Dermis blood vessel endothelial cell (primary cell): ENCODE data around the gene C5orf47. TPM values are rescaled to one million over a fixed set of nuclear protein-coding genes. Genes with fewer than 3 reads are reported as not detected.

ENCODE experiments used
- DNase-seq: peaks from one replicate; pipeline ENCODE4 v3.0.0; 2010
- total RNA-seq: library from RNA; depleted of rRNA; stranded (reverse); fragments of >200 nt; gene quantifications from 2 replicates; pipeline ENCODE4 v1.2.3, GENCODE V29; 2014

C5orf47 gene
- total RNA-seq, 1 donor from 2014 or later = not detected

DNA sequence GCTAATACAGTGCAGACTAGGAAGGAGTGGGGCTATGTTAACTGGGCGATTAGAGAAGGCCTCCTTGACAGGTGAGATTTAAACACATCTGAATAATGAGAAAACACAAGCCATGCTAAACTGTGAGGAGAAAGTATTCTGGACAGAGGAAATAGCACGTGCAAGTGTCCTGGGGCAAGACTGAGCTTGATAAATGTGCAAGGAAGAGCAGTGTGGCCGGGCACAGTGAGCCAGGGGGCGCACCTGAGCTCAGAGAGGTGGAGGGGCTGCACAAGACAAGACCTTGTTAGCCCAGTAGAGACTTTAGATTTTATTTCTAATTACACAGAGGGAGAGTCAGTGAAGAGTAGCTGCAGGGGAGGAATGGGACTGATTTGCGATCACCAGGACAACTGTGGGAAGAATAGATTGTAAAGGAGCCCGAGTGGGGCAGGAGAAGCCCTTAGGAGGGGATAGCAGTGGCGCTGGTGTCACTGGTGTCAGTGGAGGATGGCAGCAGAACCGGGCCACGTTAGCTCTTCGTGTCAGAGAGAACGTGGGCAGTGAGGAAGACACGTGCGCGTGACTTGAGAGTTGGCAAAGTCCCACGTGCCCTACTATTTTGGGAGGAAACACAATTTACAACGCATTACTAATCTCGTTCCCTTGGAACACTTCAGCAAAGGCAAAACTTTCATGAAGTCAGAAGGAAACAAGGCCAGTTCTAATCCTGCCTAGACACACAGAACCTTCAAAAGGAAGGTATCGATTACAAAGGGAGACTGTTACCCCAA, 17.9 kb upstream of the C5orf47 start:
- no peak for DNase-seq

DNA sequence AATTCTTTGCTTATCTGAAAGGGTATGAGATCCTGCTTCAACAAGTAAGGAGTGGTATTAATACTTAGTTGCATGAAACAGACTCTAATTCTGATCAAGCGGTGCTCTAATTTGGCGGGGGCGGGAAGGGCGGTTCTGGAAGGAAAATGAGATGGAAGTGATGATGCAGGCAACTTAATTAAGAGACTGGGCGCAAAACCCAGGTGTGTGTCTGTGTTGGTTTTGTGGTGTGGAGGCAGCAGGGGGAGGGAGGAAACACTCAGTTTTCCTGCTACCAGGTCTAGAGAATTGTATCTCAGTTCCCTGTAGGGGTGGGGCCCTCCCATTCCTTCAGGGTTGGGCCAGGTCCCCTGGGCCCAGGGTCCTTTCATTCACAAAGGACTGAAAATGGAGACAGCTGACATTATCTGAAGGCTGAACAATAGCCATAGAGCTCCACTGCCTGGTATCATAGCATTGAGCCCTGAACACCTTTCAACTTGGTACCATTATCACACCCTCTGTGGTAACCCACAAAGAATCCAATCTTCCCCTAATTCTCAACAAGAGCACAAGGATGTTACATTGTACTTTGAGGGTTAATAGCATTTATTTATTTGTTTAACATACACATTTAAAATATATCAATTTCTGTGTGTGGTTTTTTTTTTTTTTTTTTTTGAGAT, 17.2 kb upstream of the C5orf47 start:
- no peak for DNase-seq

DNA sequence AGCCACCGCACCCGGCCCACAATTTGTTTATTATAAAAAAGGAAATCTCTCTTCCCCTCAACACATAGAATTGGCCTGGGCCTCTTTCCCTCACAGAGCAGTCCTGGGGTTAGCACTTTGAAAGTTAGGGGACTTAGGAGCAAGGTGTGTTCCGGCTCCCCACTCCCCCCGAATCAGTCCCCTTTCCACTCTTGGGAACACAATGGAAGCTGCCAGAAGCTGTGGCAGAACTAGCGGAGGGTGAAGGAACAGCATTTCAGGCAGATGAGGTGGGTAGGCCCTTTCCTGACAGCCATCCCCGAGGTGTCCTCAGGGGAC, 16.4 kb upstream of the C5orf47 start:
- DNase-seq = peak; percentile 36

DNA sequence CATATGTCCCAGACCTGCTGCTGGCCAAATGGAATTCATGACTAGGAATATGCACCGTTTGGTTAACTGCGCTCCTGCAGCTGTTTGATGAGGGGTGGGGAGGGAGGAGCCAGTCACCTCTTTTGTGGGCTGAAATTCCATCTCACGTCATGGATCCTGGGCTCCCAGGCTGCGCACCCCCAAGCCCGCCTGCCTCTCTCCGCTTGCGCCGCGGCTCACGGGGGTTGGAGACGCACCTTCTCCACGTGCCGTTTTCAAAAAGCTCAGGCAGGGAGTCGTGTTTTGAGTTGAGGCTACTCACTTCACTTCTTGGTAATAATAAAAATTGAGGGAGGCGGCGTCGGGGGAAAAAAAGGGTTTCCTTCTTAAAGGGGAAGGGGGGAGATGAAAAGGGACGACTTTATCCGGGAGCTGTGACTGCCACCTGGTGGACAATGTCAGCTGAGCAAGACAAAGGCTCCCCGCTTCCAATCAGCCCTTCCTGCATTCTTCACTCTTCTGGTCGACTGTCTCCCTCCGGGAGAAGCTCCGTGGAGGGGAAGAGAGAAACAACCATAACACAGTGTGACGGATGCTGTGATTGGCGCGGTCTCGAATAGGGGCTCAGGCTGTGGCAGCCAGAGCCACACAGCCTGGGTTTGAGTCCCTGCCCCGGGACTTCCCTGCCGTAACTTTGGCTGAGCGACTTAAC, 15.9 kb upstream of the C5orf47 start:
- DNase-seq = peak; percentile 86

DNA sequence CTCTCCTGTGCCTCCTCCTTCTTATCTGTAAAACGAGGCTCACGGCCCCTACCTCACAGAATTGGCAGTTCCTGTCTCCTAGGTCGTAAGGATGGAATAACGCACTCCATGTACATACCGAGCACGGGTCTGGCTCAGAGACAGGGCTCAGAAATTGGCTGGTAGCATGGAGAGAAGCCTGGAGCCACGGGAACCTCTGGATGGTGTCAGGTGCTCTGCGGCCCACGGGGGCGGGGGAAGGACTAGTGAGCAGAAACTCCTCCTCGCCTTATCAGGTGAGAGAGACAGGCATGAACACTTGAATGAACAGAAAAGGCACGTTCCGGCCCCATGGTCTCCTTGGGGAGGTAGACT, 15.4 kb upstream of the C5orf47 start:
- no peak for DNase-seq

DNA sequence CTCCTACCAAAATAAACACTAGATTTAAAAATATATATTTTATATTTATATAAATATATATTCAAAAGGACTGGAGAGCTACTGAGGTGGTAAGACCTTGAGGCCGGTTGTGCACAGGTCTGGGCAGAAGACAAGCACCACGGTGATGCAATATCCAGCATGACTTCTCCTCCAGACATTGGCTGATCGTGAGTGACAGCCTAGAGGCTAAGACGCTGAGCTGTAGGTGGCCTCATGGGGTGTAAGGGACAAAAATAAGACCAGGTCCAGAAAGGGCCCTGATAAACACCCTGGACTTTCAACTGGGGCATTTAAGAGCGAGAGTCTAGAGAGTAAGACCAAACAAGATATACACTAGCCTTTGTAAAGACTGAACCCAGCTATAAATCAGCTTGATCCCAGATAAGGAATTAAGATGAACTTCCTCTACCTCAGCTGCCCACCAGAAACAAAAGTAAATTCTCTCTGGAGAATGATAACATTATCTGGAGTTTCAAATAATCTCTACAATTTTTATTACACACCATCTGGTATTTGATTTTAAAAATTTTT, 14.2 kb upstream of the C5orf47 start:
- DNase-seq = no peak

DNA sequence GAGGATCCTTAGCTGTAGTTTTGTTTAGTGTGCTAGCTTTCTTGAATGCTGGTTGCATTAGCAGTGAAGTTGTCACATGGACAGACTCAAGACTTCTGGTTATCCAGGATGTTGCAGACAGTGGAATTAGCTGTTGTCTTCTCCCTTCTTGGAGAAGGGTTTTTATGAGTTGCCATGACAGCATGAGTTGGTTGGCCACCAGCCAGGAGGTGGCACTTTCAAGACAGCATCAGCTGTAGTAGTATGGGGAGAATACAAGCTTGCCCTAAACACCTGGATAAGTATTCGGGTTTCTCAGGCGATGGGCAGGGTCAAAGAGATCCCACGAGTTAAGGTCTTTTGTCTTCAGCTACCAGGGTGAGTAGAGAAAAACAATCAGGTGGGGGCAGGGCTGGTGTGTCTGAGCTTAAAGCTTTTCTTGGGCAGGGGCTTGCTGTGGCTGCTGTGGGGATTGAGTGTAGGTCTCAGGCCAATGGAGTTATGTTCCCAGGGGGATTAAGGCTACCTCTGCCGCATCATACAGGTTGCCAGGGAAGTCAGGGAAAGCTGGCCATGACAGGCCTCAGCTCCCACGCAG, 7.7 kb upstream of the C5orf47 start:
- no peak for DNase-seq

DNA sequence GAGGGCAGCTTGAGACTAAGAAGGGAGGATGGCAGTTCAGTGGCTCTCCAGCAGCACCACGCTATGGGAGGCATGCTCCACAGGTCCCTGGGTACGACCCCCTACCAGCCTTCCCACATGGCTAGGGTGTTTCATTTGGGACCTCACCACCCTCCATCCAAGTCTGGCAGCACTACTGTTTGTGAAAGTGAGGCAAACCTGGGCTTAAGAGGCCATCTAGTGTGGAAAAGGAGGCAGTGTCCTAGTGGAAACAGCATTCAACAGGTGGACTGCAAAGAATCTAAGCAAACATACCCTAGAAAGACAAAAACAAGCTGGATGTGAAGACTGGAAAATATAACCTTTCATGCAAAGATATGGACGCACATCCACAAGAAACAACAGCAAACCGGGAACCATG, 4.8 kb upstream of the C5orf47 start:
- DNase-seq = peak; percentile 50

DNA sequence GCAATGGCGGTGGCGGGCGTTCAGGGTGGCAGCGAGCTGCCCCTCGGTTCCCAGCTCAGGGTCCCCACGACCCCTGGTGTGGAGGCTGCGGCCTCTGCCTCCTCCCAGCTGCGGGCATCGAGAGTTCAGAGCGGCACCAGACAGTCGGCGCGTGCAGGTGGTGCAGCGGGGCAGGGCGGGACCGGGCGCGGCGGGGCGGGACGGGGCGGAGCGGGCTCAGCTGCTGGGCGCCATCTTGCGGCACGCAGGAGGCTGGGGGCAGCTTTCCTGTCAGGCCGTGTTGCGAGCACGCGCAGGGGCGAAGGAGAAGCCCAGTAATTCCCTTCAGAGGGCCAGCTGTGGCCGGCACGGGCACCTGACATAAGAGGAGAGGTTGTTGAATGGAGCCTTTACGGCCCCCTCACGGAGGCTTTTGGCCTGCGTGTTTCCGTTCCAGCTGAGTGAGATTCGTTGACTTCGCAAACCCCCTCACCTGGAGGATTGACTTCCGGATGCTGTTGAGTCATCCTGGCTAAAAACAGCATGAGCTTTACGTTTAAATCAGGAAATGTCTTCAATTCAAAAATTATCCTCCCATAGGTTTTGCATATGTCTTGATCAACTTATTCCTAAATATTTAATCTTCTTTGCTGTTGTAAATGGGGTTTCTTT, 587 bp downstream of the C5orf47 start:
- DNase-seq = no peak

DNA sequence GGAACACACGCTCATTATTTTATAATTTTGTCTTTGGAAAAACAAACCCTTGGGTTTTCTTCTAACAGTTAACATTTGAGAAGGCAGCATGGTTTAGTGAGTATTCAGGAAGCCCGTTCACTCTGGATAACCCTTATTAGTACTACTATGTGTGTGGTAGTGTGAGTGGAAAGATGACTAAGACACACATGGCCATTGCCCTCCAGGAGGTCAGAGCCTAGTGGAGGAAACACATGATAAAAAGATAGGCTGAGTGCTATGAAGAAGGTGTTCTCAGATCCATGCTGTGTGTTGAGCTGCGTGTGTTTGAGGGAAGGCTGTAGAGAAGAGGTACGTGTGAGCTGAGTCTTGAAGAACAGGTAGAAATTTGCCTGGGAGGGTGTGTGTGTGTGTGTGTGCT, 8.4 kb downstream of the C5orf47 start:
- no peak for DNase-seq

DNA sequence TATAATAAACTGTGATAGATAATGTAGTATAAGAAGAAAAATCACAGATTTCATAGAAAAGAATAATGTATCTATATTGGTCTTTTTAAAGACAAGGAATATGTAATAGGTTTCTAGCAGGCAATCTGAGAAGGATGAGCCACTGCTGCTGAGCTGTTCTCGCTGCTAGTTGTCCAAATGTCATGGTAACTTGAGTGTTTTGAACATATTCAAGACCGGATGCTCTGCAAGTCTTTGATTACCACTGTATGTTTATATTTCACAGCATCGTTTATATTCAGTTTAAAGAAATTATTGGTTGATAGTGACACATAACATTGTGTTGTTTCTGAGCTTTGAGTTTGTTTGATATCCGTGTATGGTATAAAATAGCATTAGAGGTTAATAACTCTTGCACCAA, 9.6 kb downstream of the C5orf47 start:
- no peak for DNase-seq

DNA sequence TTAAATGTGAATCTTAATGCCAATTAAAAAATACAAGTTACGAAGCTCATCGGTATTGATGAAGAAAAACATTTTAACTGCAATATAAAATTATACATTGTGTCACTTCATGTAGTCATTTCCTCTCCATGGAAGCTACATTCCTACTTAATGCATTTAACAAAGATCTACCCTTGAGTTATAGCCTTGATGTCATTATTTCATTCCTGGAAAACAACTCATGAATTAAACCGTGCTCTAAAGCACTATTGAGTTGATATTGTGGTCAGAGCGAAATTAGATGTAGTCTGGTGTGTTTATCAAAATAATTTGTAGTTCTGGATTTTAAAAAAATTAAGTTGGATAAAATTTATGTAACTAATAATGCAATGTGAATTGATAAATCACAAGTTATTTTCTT, 11.1 kb downstream of the C5orf47 start:
- DNase-seq = no peak

DNA sequence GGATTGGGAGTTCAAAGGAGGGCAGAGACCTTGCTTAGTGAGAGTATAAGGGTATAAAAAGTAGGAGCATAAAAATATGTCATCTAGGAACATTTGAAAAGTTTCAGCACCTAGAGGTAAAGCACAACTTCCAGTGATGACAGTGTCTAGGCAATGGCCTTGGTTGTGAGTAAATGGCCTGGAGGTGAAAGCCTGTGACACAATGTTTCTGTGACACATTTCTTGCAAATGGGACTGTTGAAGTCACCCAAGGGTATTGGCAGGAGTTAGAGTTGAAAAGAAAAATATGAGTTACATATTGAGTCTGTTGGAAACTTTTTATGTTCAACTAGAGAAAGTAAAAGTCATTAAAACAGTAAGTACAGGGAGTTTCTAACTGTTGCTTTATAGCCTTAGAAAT, 14.8 kb downstream of the C5orf47 start:
- no peak for DNase-seq

DNA sequence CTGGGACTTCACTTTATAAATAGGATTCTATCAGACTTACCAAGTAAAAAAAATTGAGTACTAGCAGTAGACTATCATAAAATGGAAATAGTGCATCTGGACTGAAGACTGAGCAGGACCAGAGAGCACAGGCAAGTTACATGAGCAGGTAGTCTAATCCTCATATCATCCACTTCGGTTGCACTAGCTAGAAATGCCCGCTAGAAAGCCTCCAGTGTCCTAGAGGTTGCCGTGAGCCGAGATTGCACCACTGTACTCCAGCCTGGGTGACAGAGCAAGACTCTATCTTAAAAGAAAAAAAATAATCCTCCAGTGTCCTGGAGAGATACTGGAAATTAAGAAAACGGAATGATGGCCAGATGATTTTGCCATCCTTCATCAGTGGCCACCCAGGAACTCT, 20.0 kb downstream of the C5orf47 start:
- DNase-seq = no peak

DNA sequence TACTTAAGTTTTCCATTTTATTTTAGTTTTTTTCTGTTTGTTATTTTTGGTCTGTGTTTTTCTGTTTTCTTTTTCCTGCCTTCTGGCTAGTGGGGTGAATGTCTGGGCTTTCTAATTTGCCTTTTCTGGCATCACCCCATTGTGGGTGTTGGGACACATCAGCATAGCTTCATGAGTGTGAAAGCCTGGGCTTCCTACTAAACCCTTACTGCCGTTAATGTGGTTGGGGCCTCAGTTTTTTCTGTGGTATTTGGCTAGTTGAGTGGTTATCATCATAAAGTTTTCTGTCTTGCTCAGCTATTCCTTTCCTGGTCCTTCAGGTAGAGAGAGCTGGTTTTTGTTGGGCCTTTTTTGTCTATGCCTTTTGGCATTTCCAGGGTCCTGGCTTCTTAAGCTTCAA, 21.4 kb downstream of the C5orf47 start:
- DNase-seq = no peak

DNA sequence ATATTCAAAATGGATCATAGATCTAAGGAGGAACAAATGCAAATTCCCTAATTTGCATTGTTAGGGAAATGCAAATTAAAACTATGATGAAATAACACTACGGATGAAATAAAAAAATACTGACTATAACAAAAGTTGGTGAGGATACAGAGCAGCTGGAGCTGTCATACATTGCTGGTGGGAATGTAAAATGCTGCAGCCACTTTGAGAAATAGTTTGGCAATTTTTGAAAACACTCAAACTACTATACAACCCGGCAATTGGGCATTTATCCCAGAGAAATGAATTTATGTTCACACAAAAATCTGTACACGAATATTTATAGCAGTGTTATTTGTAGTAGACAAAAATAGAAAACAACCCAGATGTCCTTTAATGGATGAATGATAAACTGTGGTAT, 22.5 kb downstream of the C5orf47 start:
- DNase-seq = no peak

DNA sequence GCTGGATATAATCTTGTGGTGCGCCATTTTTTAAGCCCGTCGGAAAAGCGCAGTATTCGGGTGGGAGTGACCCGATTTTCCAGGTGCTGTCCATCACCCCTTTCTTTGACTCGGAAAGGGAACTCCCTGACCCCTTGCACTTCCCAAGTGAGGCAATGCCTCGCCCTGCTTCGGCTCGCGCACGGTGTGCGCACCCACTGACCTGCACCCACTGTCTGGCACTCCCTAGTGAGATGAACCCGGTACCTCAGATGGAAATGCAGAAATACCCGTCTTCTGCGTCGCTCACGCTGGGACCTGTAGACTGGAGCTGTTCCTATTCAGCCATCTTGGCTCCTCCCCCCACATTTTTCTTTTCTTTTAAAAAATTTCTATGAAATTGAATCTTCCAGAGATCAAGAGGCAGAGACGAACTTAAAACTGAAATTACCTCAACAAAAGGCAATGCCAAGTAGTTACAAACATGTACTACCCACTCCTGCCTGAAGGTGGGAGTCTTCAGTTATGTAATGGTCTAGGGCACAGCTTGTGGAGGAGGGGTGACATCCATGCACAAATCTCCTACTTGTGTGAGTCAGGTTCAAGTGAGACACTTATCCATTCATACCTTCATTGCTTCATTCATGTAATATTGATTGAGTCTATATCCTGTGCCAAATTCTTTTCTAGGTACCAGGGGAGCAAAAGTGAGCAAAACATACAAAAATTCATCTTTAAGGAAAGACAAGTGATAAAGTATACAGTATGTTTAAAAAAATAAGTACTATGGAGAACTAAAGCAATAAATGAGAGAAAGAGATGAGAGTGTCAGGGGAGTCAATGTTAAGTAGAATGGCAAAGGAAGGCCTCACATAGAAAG, 31.3 kb downstream of the C5orf47 start:
- peak; percentile 60 for DNase-seq

DNA sequence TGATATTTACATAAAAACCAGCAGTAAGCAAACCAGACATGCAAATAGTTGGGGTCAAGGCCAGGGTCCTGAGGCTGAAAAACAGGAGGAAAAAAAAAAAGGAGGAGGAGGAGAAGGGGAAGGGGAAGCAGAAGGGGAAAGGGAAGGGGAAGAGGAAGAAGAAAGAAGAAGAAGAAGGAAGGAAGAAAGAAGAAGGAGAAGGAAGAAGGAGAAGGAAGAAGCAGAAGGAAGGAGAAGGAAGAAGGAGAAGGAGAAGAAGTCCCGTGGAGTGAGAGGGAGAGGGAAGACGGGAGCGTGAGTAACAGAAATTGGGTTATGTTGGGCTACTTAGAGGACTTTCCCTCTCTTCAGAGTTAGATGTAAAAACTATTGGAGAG, 31.9 kb downstream of the C5orf47 start:
- DNase-seq = no peak

DNA sequence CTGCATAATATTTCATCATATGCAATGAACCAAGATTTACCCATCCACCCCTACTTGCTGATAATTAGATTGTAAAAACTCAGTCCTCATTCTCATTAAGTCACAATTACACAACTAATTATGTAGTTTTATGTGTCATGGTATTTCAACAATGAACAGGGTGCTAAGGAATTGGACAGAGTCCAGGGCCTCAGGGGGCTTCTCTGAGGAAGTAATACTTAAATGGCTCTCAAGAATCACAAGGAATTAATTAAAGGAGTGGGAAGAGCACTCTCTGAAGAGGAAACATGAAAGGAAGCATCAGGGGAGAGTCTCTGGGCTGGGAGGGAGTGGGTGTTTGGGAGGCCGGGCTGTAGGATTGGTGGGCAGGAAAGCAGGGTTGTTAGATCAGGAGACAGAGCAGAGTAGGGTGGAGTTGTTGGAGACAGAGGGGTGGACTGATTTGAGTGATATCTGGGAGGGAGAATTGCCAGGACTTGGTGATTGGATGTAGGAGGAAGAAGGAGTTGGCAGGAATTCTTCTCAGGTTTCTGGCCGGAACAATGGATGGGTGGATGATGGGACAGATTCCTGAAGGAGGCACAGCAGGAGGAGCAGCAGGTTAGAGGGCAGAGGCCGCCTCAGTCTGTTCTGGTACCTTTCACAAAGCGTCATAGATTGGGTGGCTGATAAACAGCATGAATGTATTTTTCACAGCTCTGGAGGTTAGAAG, 33.6 kb downstream of the C5orf47 start:
- DNase-seq = no peak

DNA sequence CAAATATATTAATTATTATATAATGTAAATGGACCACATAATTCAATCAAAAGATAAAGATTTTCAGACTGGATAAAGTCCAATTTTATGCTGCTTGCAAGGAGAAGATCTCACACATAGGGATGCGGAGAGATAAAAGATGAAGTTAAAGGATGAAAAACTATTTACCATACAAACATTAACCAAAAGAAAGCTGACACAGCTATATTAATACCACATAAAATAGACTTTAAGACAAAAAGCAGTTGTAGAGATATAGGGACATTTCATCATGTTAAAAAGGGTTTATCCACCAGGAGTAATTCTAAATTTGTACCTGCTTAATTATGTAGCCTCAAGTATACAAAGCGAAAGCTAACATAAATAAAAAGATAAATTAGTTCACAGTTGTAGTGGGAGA, 41.3 kb downstream of the C5orf47 start:
- DNase-seq = no peak
